Thyroid gland (tissue), 4 donors: ENCODE results near the gene GLB1L3. TPM values are rescaled to one million over a fixed set of nuclear protein-coding genes. Genes with fewer than 3 reads are reported as not detected.
"Not testable (repeated sequence)": the region's sequence is repeated elsewhere in the genome, so short reads cannot be mapped to it uniquely, and the experiment has no call there.

Experiments used
- DNase-seq, 2 donors: peaks; one replicate each; pipeline ENCODE4 v3.0.0-alpha.2; 2019
- H3K27ac ChIP-seq, 3 donors: fragments of 200-600 bp; sonication (generic); 1 replicate in 2 of 3; 2 replicates in 1 of 3; pipeline ENCODE4 v1.5.1; 2016 to 2019; ENCODE audit warnings: mild to moderate bottlenecking in 1 of 3, moderate library complexity in 1 of 3
- H3K27me3 ChIP-seq: fragments of 200-600 bp; sonication (generic); one replicate; pipeline ENCODE4 v1.5.1; 2019
- H3K36me3 ChIP-seq, 2 donors: fragments of 200-600 bp; sonication (generic); one replicate each; pipeline ENCODE4 v1.5.1; 2016 to 2019
- H3K4me1 ChIP-seq, 2 donors: fragments of 200-600 bp; sonication (generic); one replicate each; pipeline ENCODE4 v1.5.1; 2017 to 2019
- H3K4me3 ChIP-seq, 3 donors: fragments of 200-600 bp; sonication (generic); replicated peaks in 1 of 3; 1 replicate in 2 of 3; 2 replicates in 1 of 3; pipeline ENCODE4 v1.5.1; 2016; ENCODE audit warnings: mild to moderate bottlenecking in 1 of 3
- H3K9me3 ChIP-seq: fragments of 200-600 bp; sonication (generic); one replicate; pipeline ENCODE4 v1.5.1; 2017
- POLR2A ChIP-seq, 2 donors: fragments of 450-650 bp; IDR thresholded peaks; one replicate each; pipeline ENCODE4 v1.6.1; 2017; ENCODE audit warnings: antibody characterized with exemption in 2 of 2, mild to moderate bottlenecking in 2 of 2, moderate library complexity in 1 of 2
- WGBS, 2 donors: methylation state at CpG; one replicate each; pipeline ENCODE4 v1.1.5; 2017; 5-methylcytosine and 5-hydroxymethylcytosine counted together
- intact Hi-C: fragments of 100-400 bp; cut with DNase I; formaldehyde crosslinking; loops from one replicate; pipeline ENCODE4 v1.15.1; 2023
- total RNA-seq, 4 donors: library from RNA; depleted of rRNA; stranded (reverse); fragments of >200 nt; gene quantifications; one replicate each; pipeline ENCODE4 v1.2.3, GENCODE V29; 2016
- TF ChIP-seq, protein P1 (sequence below), 6 experiments: fragments of 200-600 bp in 3 of 6; fragments of 450-650 bp in 3 of 6; sonication (generic) in 3 of 6; IDR thresholded peaks; one replicate each; pipeline ENCODE4 v1.5.1; 2016 to 2019; ENCODE audit warnings: antibody characterized with exemption in 6 of 6, mild to moderate bottlenecking in 2 of 6, inconsistent platforms in 1 of 6, moderate library complexity in 1 of 6

GLB1L3 gene
- total RNA-seq, 4 donors from 2014 or later = 0.63 to 2.0 (median 0.94) TPM

DNA sequence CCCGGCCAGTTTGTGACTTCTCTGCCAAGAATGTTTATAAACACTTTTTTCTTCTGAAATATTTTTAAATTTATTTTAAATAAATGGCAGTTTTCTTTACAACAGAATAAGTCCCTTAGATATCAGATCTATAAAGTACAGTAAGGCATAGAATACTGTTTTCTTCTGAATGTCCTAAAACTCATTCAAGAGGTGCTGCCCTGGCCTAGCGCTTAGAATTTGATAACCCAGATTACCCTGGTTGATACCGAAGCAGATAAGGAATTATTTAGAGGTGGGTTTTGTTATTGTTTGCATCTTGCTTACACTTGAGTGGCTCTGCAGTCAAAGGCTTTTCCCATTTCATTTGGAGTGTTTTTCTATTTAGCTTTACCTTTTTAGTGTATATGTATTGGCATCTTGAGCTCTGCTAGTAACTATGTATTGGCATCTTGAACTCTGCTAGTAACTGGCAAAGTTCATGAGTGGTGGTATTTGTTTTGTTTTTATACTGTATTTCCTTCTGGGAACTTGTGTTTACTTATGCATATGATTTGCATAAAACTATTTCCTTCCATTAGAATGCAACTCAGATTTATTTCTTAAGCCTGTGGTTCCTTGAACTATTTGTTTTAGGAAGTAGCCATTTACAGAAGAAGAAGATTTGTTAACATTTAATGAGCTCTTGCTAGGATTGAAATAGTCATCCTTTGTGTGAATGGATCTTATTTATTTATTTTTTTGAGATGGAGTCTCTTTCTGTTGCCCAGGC, 21.6 kb upstream of the GLB1L3 start:
- H3K36me3 ChIP-seq = peaks cover 10 to 20% of the 10 kb centered on the region in 2 donors

DNA sequence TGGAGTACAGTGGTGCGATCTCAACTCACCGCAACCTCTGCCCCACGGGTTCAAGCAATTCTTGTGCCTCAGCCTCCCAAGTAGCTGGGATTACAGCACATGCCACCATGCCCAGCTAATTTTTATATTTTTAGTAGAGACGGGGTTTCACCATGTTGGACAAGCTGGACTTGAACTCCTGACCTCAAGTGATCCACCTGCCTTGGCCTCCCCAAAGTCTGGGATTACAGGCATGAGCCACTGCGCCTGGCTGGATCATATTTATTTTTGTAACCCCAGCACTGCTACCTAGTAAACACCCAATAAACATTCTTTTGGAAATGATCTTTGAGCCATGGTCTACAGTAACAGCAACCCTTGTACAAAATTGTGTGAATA, 21.0 kb upstream of the GLB1L3 start:
- Histone ChIP-seq H3K4me1 (peaks cover 12 to 49% of the 10 kb centered on the region in 2 donors), H3K36me3 (peaks cover 11 to 22% of the 10 kb centered on the region in 2 donors)
- H3K4me3 ChIP-seq, DNase-seq, H3K27me3 ChIP-seq, H3K9me3 ChIP-seq, H3K27ac ChIP-seq, intact Hi-C loops: not testable (repeated sequence)
- 97 to 98% methylated on average over 5 of the region's 5 CpGs for WGBS, 2 donors

More for the DNA sequence above, 21.6 kb upstream of the GLB1L3 start:
- WGBS, 2 donors = 56 to 64% methylated on average over 3 of the region's 3 CpGs
- intact Hi-C loops = loop anchor here (5.0 kb wide), 1 partner anchor 78 kb away; the partner anchor contains the start of gene GLB1L2
- no peaks in the 10 kb centered on the region for H3K9me3 ChIP-seq
- H3K4me1 ChIP-seq = peaks cover 12 to 46% of the 10 kb centered on the region in 2 donors
- H3K27ac ChIP-seq = peak overlapping the region in 1 of 3 donors; percentile 73
- H3K27me3 ChIP-seq = no peaks in the 10 kb centered on the region
- peak overlapping the region in 1 of 3 donors; percentile 96 for H3K4me3 ChIP-seq
- DNase-seq = no peak
- TF ChIP-seq, protein P1, sequence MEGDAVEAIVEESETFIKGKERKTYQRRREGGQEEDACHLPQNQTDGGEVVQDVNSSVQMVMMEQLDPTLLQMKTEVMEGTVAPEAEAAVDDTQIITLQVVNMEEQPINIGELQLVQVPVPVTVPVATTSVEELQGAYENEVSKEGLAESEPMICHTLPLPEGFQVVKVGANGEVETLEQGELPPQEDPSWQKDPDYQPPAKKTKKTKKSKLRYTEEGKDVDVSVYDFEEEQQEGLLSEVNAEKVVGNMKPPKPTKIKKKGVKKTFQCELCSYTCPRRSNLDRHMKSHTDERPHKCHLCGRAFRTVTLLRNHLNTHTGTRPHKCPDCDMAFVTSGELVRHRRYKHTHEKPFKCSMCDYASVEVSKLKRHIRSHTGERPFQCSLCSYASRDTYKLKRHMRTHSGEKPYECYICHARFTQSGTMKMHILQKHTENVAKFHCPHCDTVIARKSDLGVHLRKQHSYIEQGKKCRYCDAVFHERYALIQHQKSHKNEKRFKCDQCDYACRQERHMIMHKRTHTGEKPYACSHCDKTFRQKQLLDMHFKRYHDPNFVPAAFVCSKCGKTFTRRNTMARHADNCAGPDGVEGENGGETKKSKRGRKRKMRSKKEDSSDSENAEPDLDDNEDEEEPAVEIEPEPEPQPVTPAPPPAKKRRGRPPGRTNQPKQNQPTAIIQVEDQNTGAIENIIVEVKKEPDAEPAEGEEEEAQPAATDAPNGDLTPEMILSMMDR (IDR thresholded peaks at IDR 0.05) = no peak
- no peak for TF ChIP-seq POLR2A (IDR thresholded peaks at IDR 0.05)

DNA sequence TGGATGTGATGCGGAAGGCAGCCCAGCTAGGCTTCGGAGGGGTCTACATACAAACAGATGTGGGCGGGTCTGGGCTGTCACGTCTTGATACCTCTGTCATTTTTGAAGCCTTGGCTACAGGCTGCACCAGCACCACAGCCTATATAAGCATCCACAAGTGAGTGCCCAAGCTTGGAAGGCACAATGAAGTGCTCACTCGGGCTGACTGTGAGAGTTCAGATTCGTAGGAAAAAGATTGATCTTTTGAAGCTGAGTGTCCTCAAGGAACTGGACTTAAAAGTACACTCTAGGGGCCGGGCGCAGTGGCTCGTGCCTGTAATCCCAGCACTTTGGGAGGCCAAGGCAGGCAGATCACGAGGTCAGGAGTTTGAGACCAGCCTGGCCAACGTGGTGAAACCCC, 19.1 kb upstream of the GLB1L3 start:
- TF ChIP-seq, protein P1 (IDR thresholded peaks at IDR 0.05) = no peak
- Histone ChIP-seq H3K36me3 (peaks cover 26 to 36% of the 10 kb centered on the region in 2 donors), H3K9me3 (no peaks in the 10 kb centered on the region), H3K4me3 (no peak overlapping the region), H3K4me1 (peaks cover 8 to 46% of the 10 kb centered on the region in 2 donors), H3K27me3 (no peaks in the 10 kb centered on the region), H3K27ac (peak overlapping the region in 1 of 3 donors; percentile 87)
- peak; percentile 56 to 80 for DNase-seq
- WGBS, 2 donors = 49 to 65% methylated on average over 11 of the region's 11 CpGs
- intact Hi-C loops = no loop called here

DNA sequence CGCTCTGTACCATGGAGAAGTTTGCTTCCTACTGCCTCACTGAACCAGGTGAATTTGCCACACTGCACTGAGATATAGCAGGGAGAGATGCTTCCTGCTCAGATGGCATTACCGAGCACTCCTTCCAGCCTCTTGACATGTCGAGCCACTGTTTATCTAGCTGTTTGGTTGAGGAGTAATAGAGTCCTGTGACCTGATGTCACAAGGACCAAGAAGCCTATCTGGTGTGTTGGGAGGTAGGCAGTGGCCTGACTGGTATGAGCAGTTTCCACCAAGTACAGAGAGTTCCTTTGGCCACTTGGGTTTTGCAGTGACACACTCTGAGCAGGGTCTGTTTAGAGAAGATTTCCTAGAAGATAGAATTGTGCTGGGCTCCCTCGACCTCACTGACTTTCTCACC, 17.6 kb upstream of the GLB1L3 start:
- peak in 1 of 2 donors; percentile 32 for TF ChIP-seq POLR2A (IDR thresholded peaks at IDR 0.05)
- TF ChIP-seq, protein P1 (IDR thresholded peaks at IDR 0.05) = no peak
- peak overlapping the region in 2 of 3 donors; percentile 46 to 87 for H3K27ac ChIP-seq
- H3K9me3 ChIP-seq = no peaks in the 10 kb centered on the region
- intact Hi-C loops = no loop called here
- WGBS, 2 donors = 41 to 74% methylated on average over 4 of the region's 4 CpGs
- H3K4me1 ChIP-seq = peaks cover 4 to 42% of the 10 kb centered on the region in 2 donors
- H3K27me3 ChIP-seq = no peaks in the 10 kb centered on the region
- peaks cover 39 to 47% of the 10 kb centered on the region in 2 donors for H3K36me3 ChIP-seq
- no peak overlapping the region for H3K4me3 ChIP-seq
- DNase-seq = peak; percentile 51 to 84

DNA sequence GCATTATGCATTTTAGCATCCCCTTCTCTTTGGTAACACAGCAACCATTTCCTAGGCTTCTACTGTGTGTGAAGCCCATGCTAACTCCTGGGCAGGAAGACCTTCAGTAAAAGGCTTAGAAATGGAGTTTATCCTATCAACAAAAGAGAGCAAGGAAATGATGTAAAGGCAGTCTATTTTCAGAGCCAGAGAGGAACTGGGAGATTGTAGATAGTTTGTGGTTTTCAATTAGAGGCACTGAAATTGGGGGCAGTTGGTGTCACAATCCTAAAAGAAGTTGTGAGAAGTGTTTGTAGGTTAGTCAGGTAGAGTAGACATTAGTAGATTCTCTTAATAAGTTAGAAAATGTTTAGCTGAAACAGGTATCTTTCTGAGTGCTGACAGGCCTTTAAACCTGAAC, 15.7 kb upstream of the GLB1L3 start:
- no peaks in the 10 kb centered on the region for H3K9me3 ChIP-seq
- no peak overlapping the region for H3K27ac ChIP-seq
- TF ChIP-seq, protein P1 (IDR thresholded peaks at IDR 0.05) = no peak
- TF ChIP-seq POLR2A (IDR thresholded peaks at IDR 0.05) = no peak
- no peak for DNase-seq
- no peak overlapping the region for H3K4me3 ChIP-seq
- no peaks in the 10 kb centered on the region for H3K27me3 ChIP-seq
- peaks cover 40 to 48% of the 10 kb centered on the region in 2 donors for H3K36me3 ChIP-seq
- intact Hi-C loops = no loop called here
- peaks cover 0 to 35% of the 10 kb centered on the region in 2 donors for H3K4me1 ChIP-seq
